NCI-H345 (cell line): ENCODE data around the gene SPINK5.
A peak's percentile ranks its signal among the peaks of the same experiment; 100 is the strongest.

Experiments used
- DNase-seq: peaks from one replicate; lab custom pipeline; 2025; lab: John Stamatoyannopoulos, UW

Gene SPINK5

GRCh38 chr5:148094336-148094735, 30.6 kb downstream of the SPINK5 start:
- no peak for DNase-seq

- DNase-seq: no peak
These were observed 40.4 kb downstream of the SPINK5 start for GRCh38 chr5:148104226-148104625.

GRCh38 chr5:148107608-148108007, 43.8 kb downstream of the SPINK5 start:
- DNase-seq: no peak

GRCh38 chr5:148113243-148113642, 49.5 kb downstream of the SPINK5 start:
- DNase-seq: no peak

GRCh38 chr5:148120317-148120716, 56.5 kb downstream of the SPINK5 start:
- DNase-seq: no peak

GRCh38 chr5:148125641-148126040, 61.9 kb downstream of the SPINK5 start:
- DNase-seq: no peak

- DNase-seq: no peak
These were observed 71.6 kb downstream of the SPINK5 start for GRCh38 chr5:148135091-148136048.

GRCh38 chr5:148140846-148141245, 77.1 kb downstream of the SPINK5 start:
- no peak for DNase-seq

- no peak for DNase-seq
These were observed 77.9 kb downstream of the SPINK5 start for GRCh38 chr5:148141645-148142044.

GRCh38 chr5:148145916-148146315, 82.1 kb downstream of the SPINK5 start:
- DNase-seq: peak; percentile 66

GRCh38 chr5:148146487-148146886, 82.7 kb downstream of the SPINK5 start:
- no peak for DNase-seq

GRCh38 chr5:148147415-148147814, 83.6 kb downstream of the SPINK5 start:
- DNase-seq: peak; percentile 76

GRCh38 chr5:148151872-148152271, 88.1 kb downstream of the SPINK5 start:
- DNase-seq: no peak

- DNase-seq: no peak
These were observed 89.0 kb downstream of the SPINK5 start for GRCh38 chr5:148152781-148153180.

- DNase-seq: no peak
These were observed 92.8 kb downstream of the SPINK5 start for GRCh38 chr5:148156609-148157008.

GRCh38 chr5:148162038-148162437, 98.3 kb downstream of the SPINK5 start:
- no peak for DNase-seq

GRCh38 chr5:148163345-148163744, 99.6 kb downstream of the SPINK5 start:
- no peak for DNase-seq

- DNase-seq: no peak
These were observed 102.9 kb downstream of the SPINK5 start for GRCh38 chr5:148166550-148167283.

GRCh38 chr5:148168246-148168645, 104.5 kb downstream of the SPINK5 start, which contains the start of gene SPINK14:
Gene SPINK14 (plus strand): TSS chr5:148168546. CDS start chr5:148169733, 1,187 bp downstream.
- DNase-seq: no peak

- no peak for DNase-seq
These were observed 108.6 kb downstream of the SPINK5 start for GRCh38 chr5:148172377-148172776.

GRCh38 chr5:148176480-148176879, 112.7 kb downstream of the SPINK5 start:
- DNase-seq: no peak

- DNase-seq: no peak
These were observed 113.4 kb downstream of the SPINK5 start for GRCh38 chr5:148177207-148177606.
